GM06990 (cell line): ENCODE data around the gene GALM.

Experiments
- DNase-seq: peaks from one replicate; pipeline ENCODE4 v3.0.0-alpha.2; 2011; ENCODE audit not compliant: insufficient read length; ENCODE audit errors: extremely low read depth
- H3K27me3 ChIP-seq: replicated peaks from 2 replicates; pipeline ENCODE4 v1.6.0; 2011; ENCODE audit warnings: low read length; ENCODE audit not compliant: control insufficient read depth, insufficient read depth
- H3K36me3 ChIP-seq: 2 replicates; pipeline ENCODE4 v1.5.1; 2011; ENCODE audit warnings: low read length; ENCODE audit not compliant: control insufficient read depth, insufficient read depth
- H3K4me3 ChIP-seq: replicated peaks from 2 replicates; pipeline ENCODE4 v1.5.1; 2011; ENCODE audit warnings: low read depth, mild to moderate bottlenecking, control low read depth, low read length
- TF ChIP-seq, protein P1 (sequence below): IDR thresholded peaks from 2 replicates; pipeline ENCODE4 v1.5.1; 2011; ENCODE audit warnings: low read length, control low read depth, mild to moderate bottlenecking, inconsistent platforms; ENCODE audit not compliant: insufficient read depth, poor library complexity, severe bottlenecking

GALM gene

GRCh38 chr2:38653380-38653714 lies 12.6 kb upstream of the GALM start:
- H3K27me3 ChIP-seq = no peaks in the 10 kb centered on the region
- TF ChIP-seq, protein P1, sequence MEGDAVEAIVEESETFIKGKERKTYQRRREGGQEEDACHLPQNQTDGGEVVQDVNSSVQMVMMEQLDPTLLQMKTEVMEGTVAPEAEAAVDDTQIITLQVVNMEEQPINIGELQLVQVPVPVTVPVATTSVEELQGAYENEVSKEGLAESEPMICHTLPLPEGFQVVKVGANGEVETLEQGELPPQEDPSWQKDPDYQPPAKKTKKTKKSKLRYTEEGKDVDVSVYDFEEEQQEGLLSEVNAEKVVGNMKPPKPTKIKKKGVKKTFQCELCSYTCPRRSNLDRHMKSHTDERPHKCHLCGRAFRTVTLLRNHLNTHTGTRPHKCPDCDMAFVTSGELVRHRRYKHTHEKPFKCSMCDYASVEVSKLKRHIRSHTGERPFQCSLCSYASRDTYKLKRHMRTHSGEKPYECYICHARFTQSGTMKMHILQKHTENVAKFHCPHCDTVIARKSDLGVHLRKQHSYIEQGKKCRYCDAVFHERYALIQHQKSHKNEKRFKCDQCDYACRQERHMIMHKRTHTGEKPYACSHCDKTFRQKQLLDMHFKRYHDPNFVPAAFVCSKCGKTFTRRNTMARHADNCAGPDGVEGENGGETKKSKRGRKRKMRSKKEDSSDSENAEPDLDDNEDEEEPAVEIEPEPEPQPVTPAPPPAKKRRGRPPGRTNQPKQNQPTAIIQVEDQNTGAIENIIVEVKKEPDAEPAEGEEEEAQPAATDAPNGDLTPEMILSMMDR = no peak
- no peak for DNase-seq
- no peak overlapping the region for H3K4me3 ChIP-seq
- H3K36me3 ChIP-seq = no peaks in the 10 kb centered on the region

DNA sequence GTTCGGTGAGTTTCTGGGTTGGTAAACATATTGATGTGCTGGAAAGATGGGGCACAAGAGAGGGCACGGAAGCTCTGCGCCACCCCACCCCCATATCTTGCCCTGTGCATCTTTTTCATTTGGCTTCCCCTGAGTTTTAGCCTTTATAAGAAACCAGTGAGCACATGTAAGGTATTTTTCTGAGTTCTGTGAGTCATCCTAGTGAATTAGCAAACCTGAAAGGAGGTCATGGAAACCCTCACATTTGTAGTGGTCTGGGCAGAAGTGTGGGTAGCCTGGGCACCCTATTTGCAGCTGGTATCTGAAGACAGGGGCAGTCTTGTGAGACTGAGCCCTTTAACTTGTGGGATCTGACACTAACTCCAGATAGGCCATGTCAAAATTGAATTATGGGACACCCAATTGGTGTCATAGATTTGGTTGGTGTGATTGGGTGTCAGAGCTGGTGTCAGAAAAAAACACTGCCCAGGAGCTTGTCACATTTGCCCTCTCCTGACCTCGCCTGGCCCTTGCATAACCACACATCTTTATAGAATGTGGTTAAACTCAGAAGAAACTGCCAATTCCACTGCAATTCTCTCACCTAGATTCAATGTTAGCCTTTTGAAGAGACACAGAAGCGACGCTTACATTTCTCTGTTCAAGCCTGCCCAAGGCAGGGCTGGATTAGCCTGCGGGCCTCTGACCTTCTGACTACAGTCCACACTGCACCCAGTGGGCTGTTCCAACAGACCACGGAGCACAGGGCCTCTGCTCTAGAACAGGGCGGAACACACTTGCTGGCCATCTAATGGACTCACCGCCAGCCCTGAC lies 12.0 kb upstream of the GALM start:
- DNase-seq = no peak

DNA sequence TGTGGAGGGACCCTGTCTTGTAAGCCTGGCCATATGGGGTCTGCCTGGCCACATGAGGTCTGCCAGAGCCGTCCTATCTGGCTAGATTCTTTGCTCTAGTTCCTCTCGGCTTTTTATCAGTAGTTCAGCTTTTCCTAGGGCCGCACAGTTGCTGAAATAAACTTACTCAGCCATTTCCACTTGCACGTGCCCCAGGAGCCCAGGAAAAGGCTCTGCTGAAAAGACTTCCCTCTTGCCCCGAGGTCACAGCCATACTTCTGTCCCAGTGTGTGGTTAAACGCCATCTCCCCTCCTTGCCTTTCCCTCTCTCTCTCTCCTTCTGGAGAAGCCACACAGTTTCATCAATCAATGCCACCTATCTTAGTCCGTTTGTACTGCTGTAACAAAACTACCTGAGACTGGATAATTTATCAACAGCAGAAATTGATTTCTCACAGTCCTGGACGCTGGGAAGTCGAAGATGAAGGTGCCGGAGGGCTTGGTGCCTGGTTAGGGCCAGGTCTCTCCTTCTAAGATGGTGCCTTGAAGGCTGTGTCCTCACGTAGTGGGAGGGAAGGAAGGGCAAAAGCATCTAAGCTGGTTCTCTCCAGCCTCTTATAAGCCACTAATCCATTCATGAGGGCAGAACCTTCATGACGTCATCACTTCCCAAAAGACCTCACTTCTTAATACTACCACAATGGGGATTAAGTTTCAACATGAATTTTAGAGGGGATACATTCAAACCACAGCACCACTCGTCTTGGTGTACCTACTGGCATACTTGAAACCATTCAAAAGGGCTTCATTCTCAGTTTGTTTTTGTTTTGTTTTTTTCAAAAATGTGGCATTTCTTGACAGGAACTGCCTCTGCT lies 11.2 kb upstream of the GALM start:
- no peaks in the 10 kb centered on the region for H3K27me3 ChIP-seq
- no peak overlapping the region for H3K4me3 ChIP-seq
- DNase-seq = no peak
- TF ChIP-seq, protein P1 = no peak
- no peaks in the 10 kb centered on the region for H3K36me3 ChIP-seq

More for the DNA sequence above, 12.0 kb upstream of the GALM start:
- Histone ChIP-seq H3K36me3 (no peaks in the 10 kb centered on the region), H3K27me3 (no peaks in the 10 kb centered on the region), H3K4me3 (no peak overlapping the region)
- TF ChIP-seq, protein P1 = no peak

DNA sequence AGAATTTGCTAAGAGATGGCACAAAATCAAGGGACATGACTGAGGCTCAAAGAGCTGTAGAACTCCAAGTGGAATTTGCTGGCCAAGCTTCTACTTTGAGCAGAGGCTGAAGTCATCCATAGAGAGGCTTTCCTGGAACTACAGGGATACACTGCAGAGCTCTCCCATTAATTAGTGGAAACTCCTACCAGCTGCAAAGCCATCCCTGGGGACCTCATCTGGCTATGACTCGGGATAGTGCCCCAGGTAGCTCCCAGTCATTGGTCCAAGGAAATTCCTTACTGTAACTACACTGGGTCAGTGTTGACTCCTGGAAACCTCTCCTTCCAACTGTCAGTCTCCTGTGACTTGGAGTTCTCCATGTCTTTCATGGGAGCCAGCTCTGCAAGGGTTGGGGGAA lies 10.5 kb upstream of the GALM start:
- no peaks in the 10 kb centered on the region for H3K27me3 ChIP-seq
- H3K36me3 ChIP-seq = no peaks in the 10 kb centered on the region
- no peak for DNase-seq
- TF ChIP-seq, protein P1 = no peak
- H3K4me3 ChIP-seq = no peak overlapping the region

DNA sequence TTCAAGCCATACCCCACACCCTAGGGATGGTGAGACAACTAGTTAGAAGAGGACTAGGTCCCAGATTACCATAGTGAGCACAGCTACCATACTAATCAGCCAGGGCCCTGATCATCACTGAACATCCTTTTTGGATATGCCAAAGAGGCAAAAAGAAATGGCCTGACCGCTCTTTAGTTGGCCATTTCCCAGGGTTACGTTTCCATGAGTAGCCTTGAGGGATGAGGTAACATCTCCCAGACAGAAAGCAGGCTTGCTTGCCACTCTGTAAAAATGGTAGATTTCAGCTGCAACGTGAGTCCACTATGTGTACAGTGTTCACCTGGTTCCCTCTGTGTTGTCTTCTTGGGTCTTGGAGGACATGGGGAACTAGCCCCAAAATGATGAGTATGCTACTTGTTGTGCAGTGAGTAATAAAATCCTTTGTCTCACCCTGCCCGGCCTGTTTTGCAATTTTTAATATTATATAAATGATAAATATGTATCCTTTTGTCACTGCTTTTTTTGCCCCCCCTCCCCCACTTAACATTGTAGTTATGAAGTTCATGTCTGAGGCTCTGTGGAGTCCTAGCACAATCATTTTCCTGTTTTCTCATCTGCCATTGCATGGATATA lies 8.9 kb upstream of the GALM start:
- Histone ChIP-seq H3K27me3 (no peaks in the 10 kb centered on the region), H3K36me3 (no peaks in the 10 kb centered on the region), H3K4me3 (no peak overlapping the region)
- no peak for DNase-seq
- TF ChIP-seq, protein P1 = no peak
